T-helper 2 cell treated with Interferon-gamma antibody and Interleukin-4, amounts not matched to agents 5 μg/mL and 100 μg/mL, for 36 hours (primary cell): ENCODE data around the gene ITGB8.
"Not testable (repeated sequence)": the region's sequence is repeated elsewhere in the genome, so short reads cannot be mapped to it uniquely, and the experiment has no call there.

ENCODE experiments used
- DNase-seq: peaks from one replicate; pipeline ENCODE4 v3.0.0; 2021; ENCODE audit warnings: low spot score
- H3K27ac Mint-ChIP-seq: one replicate; pipeline ENCODE4 v1.8.0; 2021; ENCODE audit warnings: mild to moderate bottlenecking, mixed read lengths
- H3K27me3 Mint-ChIP-seq: one replicate; pipeline ENCODE4 v1.8.0; 2021; ENCODE audit warnings: low read depth, mixed read lengths
- H3K36me3 Mint-ChIP-seq: one replicate; pipeline ENCODE4 v1.8.0; 2021; ENCODE audit warnings: low read depth, mixed read lengths
- H3K4me1 Mint-ChIP-seq: one replicate; pipeline ENCODE4 v1.8.0; 2021; ENCODE audit warnings: low read depth, mixed read lengths
- H3K4me3 Mint-ChIP-seq: one replicate; pipeline ENCODE4 v1.8.0; 2022; ENCODE audit warnings: mild to moderate bottlenecking, moderate library complexity, mixed read lengths
- H3K9me3 Mint-ChIP-seq: one replicate; pipeline ENCODE4 v1.8.0; 2021; ENCODE audit warnings: mixed read lengths

ITGB8 gene

DNA sequence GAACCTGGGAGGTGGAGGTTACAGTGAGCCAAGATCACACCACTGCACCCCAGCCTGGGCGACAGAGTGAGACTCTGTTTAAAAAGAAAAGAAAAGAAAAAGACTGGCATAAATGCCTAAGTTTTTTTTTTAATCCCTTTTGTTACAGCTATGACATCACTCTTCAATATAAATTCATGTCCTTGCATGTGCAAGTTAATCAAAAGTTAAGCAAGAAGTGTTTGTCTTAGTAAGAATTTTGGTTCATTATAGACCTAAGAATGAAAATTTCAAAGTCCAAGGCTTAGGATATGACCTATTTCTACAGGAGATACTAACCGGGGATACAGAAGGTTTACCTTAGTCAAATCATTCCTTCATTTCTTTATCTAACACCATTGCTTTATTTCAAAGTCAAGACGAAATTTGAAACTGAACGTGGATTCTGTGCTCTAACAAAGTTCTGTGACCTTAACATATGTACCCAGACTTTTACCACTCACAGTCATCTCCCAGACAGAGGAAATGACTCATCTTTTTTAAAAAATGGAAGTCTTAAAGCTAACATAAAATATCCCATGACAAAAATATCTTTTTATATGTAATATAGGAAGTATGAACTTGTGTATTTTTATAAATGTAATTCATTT lies 29.3 kb upstream of the ITGB8 start:
- DNase-seq: no peak
- peaks cover 5% of the 10 kb centered on the region for H3K4me1 Mint-ChIP-seq

DNA sequence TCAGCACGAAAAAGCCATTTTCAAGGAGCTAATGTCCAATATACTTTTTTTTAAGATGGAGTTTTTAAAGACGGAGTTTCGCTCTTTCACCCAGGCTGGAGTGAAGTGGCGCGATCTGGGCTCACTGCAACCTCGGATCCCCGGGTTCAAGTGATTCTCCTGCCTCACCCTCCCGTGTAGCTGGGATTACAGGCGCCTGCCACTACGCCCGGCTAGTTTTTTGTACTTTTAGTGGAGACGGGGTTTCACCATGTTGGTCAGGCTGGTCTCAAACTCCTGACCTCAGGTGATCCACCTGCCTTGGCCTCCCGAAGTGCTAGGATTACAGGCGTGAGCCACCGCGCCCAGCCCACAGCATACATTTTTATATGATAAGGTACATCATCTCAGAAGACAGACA lies 28.4 kb upstream of the ITGB8 start:
- not testable (repeated sequence) for H3K4me1 Mint-ChIP-seq, DNase-seq, H3K4me3 Mint-ChIP-seq, H3K27ac Mint-ChIP-seq, H3K36me3 Mint-ChIP-seq, H3K9me3 Mint-ChIP-seq, H3K27me3 Mint-ChIP-seq

More for the DNA sequence above, 29.3 kb upstream of the ITGB8 start:
- H3K27ac Mint-ChIP-seq: no peak overlapping the region
- no peak overlapping the region for H3K4me3 Mint-ChIP-seq
- H3K27me3 Mint-ChIP-seq: no peaks in the 10 kb centered on the region
- no peaks in the 10 kb centered on the region for H3K9me3 Mint-ChIP-seq
- no peaks in the 10 kb centered on the region for H3K36me3 Mint-ChIP-seq

DNA sequence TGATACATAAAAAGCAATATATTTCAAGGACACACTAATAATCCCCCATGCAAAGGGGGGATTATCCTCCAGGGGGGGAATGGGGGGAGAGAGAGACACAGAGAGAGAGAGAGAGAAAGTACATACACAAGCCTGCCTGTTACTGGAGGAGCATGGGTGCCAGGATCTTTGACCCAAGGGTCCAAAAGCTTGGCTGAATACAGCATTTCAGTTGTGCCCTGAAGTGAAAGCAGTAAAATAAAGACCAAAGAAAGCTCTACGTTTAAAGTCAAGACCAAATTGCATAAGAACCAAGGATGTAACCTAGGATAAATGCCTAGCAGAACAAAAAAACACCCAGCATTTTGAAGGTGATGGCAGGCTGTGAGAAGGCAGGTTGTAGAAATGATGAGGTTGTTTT lies 27.8 kb upstream of the ITGB8 start:
- Mint-ChIP-seq H3K27ac (no peak overlapping the region), H3K9me3 (no peaks in the 10 kb centered on the region), H3K36me3 (no peaks in the 10 kb centered on the region), H3K4me3 (no peak overlapping the region), H3K4me1 (peaks cover 5% of the 10 kb centered on the region), H3K27me3 (peaks cover under 1% of the 10 kb centered on the region)
- DNase-seq: no peak

DNA sequence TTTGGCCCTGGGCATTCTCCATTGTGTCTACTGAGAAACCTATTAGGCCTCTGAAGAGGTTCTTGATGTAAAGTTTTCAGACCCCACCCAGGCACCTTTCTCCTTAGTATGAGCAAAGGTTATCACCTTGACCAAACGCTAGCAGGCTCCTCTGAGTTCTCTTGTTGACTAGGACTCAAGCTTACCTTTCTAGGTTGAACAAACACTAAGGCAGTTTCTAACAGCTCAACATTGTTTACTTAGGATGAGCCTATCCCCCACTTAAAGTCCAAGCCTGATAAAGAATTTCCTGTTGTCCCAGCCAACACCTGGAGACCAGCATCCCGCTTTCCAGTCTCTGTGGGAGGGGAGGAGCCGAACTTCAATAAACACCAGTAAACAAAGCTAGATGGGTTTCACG lies 26.3 kb upstream of the ITGB8 start:
- no peak for DNase-seq
- Mint-ChIP-seq H3K27ac (no peak overlapping the region), H3K36me3 (no peaks in the 10 kb centered on the region), H3K27me3 (peaks cover 8% of the 10 kb centered on the region), H3K4me1 (peaks cover 5% of the 10 kb centered on the region), H3K9me3 (no peaks in the 10 kb centered on the region), H3K4me3 (no peak overlapping the region)

DNA sequence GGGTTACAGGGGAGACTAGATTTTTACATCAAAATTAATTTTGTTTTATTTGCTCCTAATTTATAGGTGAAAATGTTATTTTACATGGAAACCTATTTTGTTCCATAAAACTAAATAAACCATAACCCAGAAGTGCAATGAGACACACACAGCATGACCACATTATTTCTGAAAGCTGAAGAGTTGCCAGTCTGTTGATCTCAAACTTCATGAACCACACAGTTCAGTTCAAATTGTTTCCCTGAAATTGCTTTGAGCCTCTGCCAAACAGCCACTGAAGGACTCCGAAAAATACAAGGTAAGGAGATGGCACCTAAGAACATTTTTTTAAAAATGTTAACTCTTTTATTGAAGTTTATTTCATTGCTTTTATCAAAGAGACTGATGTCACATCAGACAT lies 25.0 kb upstream of the ITGB8 start:
- DNase-seq: no peak
- H3K9me3 Mint-ChIP-seq: no peaks in the 10 kb centered on the region
- H3K4me3 Mint-ChIP-seq: no peak overlapping the region
- no peaks in the 10 kb centered on the region for H3K36me3 Mint-ChIP-seq
- peaks cover 8% of the 10 kb centered on the region for H3K27me3 Mint-ChIP-seq
- H3K4me1 Mint-ChIP-seq: peaks cover 2% of the 10 kb centered on the region
- H3K27ac Mint-ChIP-seq: no peak overlapping the region

DNA sequence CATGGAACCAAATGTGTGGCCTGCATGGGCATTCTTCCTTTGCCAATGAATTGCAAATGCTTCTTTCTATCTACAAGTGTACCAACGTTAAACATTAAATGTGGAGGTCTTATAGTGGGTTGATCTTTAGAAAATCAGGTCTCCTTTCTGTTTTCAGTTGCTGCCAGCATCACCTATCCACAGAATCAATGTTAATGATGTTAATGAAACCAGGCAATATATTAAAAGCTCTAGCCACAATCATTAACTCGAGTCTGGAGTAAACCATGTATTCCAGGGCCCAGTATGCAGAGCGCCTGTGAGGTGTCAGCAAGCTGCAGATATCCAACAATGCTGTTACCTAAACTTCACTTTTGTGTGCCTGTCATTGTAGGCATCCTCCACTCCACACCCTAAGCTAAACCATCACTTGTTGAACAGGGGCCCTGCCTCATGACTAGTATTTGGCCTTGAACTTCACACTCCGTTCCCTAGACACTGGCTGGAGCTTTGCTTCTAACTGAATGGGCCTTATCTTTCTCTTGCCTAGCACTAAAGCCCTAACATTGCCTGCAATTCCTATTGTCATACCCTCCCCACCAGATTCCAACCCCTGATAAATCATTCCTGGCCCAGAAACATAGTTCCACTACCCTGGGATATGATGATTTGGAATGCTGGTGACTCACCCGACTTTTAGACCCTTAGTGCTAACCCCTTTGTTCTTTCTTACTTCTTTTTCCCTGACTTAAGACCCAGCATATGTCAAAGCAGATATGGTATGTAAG lies 24.3 kb upstream of the ITGB8 start:
- H3K27me3 Mint-ChIP-seq: peaks cover 8% of the 10 kb centered on the region
- DNase-seq: no peak
- no peaks in the 10 kb centered on the region for H3K9me3 Mint-ChIP-seq
- H3K4me3 Mint-ChIP-seq: no peak overlapping the region
- H3K36me3 Mint-ChIP-seq: no peaks in the 10 kb centered on the region
- peaks cover 2% of the 10 kb centered on the region for H3K4me1 Mint-ChIP-seq
- H3K27ac Mint-ChIP-seq: no peak overlapping the region

DNA sequence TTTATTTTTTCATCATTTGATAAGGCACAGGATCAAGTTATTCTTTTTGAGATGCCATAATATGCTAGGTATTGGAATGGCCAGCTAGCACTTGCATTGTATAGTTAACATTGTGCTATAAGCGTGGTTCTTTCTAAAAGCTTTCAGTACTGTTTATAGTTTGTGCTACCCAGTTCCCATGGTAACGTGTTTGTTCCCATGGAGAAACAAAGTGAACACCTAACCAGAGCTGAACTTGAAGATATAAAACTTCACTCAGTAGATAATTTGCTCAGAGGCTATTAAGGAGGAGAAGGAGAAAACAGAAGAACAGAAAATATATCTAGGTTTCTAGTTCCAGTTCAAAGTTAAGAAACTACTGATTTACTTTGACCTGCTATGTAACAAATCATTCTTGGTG lies 23.6 kb upstream of the ITGB8 start:
- H3K27ac Mint-ChIP-seq: no peak overlapping the region

DNA sequence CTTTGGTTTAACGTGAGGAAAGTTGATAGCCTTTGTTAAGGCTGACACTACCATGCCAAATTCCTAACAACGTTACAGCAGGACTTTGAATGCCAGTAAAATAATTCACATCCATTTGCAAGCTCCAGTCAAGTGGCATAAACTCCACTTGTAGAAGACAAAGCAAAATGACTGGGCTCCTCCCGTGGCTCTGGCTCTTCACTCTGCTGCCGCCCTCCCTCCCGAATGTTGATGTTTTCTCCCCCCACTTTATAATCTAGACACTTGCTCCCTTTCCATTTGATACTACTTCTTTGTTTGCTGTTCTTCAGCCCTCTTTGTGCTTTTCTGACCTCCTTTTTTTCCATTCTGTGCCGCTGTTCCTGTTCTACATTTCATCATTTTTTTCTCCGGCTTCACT lies 22.8 kb upstream of the ITGB8 start:
- Mint-ChIP-seq H3K4me1 (no peaks in the 10 kb centered on the region), H3K9me3 (no peaks in the 10 kb centered on the region), H3K36me3 (no peaks in the 10 kb centered on the region), H3K27me3 (peaks cover 10% of the 10 kb centered on the region), H3K4me3 (no peak overlapping the region), H3K27ac (no peak overlapping the region)
- DNase-seq: no peak

More for the DNA sequence above, 23.6 kb upstream of the ITGB8 start:
- Mint-ChIP-seq H3K4me3 (no peak overlapping the region), H3K4me1 (no peaks in the 10 kb centered on the region), H3K36me3 (no peaks in the 10 kb centered on the region), H3K27me3 (peaks cover 8% of the 10 kb centered on the region), H3K9me3 (no peaks in the 10 kb centered on the region)
- DNase-seq: no peak

DNA sequence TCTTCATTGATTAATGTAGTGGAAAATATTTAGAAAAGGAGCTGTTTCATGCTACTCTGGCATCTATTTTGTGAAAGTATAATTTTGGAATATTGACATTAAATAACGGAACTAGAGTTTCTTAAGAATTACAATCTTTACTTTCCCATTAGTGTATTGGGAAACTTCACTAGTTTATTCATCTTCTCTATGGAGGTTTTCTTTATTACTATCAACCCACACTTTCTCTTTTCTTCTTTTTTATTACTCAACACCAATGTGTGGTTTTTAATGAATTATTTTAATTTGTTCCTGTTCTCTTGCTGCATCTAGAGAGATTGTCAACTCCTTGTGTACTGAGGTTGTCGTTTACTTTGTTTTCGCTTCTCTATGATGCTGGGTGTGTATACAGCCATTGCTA lies 20.4 kb upstream of the ITGB8 start:
- Mint-ChIP-seq H3K4me3 (no peak overlapping the region), H3K27me3 (peaks cover 10% of the 10 kb centered on the region), H3K4me1 (no peaks in the 10 kb centered on the region), H3K27ac (no peak overlapping the region), H3K9me3 (no peaks in the 10 kb centered on the region), H3K36me3 (no peaks in the 10 kb centered on the region)
- DNase-seq: no peak

DNA sequence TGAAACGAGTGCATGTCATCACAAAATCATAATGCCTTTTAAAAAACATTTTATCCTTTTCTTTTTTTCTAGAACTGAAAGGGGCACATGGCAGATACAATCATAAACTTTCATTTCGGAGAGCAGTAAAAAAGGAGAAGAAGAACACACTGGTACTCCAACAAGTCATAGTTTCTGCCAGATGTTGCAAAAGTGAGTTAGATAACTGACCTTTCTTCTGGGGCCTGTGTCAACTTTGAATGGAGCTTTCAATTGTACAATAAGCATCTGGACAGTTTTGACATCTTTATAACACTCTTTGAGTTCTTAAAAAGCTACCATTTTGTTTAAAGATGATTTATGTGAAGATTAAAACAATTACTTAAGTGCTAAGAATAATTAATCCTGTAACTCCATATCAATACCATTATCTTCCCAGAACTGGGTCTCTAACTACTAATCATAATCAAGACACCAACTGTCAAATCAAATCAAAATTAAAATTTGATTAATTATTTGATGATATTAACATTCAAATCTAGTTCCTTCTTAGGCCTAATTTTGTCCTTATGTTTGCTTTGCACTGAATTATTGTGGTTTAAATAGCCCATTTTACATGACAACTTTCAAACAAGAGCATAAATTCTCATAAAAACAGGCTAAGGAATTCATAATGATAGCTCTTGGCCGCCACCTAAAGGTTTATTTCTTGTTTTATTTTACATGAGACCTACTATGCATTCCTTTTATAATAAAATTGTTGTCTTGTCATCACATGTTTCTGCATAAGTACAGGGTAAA lies 19.5 kb upstream of the ITGB8 start:
- H3K4me1 Mint-ChIP-seq: no peaks in the 10 kb centered on the region
- H3K27me3 Mint-ChIP-seq: peaks cover 10% of the 10 kb centered on the region
- no peaks in the 10 kb centered on the region for H3K36me3 Mint-ChIP-seq
- H3K27ac Mint-ChIP-seq: no peak overlapping the region
- no peak for DNase-seq
- H3K4me3 Mint-ChIP-seq: no peak overlapping the region
- no peaks in the 10 kb centered on the region for H3K9me3 Mint-ChIP-seq

DNA sequence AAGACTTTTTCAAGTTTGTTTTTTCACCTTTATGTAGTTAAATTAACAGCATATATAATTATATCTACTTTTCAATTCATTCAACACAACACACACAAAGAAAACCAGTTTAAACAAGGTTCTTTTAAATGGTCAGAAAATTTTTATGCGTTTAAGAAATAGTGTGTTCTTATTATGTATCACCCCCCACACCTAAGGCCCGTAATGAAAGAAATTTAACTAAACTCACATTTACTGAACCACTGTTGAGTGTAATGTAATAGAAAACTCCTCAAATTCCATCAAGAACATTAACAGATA lies 19.0 kb upstream of the ITGB8 start:
- Mint-ChIP-seq H3K36me3 (no peaks in the 10 kb centered on the region), H3K27me3 (peaks cover 10% of the 10 kb centered on the region), H3K9me3 (no peaks in the 10 kb centered on the region), H3K4me3 (no peak overlapping the region), H3K4me1 (no peaks in the 10 kb centered on the region), H3K27ac (no peak overlapping the region)
- no peak for DNase-seq

DNA sequence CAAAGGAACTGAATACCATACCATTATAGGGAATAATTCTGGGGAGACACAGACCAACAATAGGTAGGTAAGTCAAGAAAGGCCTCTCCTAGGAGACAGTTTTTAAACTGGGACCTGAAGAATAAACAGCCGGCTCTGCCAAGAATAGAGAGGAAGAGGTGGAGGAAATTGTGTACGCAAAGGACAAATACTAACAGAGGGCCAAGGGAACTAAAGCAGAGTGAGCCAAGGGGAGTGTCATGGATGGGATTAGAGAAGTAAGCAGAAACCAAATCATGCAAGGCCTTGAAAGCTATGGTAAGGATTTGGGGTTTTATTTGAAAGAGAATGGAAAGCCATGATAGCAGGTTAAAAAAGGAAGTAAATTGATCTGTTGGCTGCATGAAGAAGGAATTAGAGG lies 18.1 kb upstream of the ITGB8 start:
- H3K4me1 Mint-ChIP-seq: no peaks in the 10 kb centered on the region
- no peak overlapping the region for H3K27ac Mint-ChIP-seq
- no peaks in the 10 kb centered on the region for H3K36me3 Mint-ChIP-seq
- no peak overlapping the region for H3K4me3 Mint-ChIP-seq
- peaks cover 10% of the 10 kb centered on the region for H3K27me3 Mint-ChIP-seq
- no peaks in the 10 kb centered on the region for H3K9me3 Mint-ChIP-seq
- DNase-seq: no peak

DNA sequence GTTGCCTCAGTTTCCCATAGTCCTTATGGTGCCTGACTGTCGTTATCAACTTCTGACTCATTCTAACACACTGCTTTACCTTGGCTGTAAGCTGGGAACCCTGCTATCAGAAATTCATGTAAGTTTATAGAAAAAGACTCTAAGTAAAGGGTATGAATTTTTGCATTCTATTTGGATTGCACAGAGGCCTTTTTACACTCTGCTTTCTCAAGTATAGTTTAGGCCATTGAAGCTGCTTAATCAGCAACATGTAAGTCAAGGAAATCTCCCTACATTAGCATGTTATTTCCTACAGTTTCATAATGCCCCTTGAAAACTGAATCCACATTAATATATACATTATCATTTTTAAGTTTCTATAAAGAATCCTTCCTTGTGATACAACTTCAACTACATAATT lies 17.1 kb upstream of the ITGB8 start:
- DNase-seq: no peak
- Mint-ChIP-seq H3K9me3 (no peaks in the 10 kb centered on the region), H3K4me1 (peaks cover under 1% of the 10 kb centered on the region), H3K27me3 (peaks cover 5% of the 10 kb centered on the region), H3K36me3 (no peaks in the 10 kb centered on the region), H3K27ac (no peak overlapping the region), H3K4me3 (no peak overlapping the region)

DNA sequence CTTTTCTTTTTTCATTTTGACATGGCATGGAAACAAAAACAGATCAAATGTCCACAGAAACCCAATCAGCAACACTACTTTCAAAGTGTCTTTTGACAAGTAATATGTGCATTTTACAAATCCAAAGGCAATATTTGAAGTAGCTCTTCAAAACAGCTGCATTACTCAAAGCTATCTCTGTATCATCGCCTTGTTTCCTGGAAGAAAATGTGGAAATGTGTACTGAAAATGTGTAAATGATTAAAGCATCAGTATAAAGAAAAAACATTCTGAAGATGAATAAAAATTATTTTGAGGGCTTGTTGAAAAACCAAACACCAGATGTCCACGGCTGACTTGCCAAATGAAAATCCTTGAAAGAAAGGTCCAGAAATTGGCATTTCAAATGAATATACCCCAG lies 16.5 kb upstream of the ITGB8 start:
- H3K9me3 Mint-ChIP-seq: no peaks in the 10 kb centered on the region
- H3K27ac Mint-ChIP-seq: no peak overlapping the region
- peaks cover 5% of the 10 kb centered on the region for H3K4me1 Mint-ChIP-seq

More for the DNA sequence above, 16.5 kb upstream of the ITGB8 start:
- no peak overlapping the region for H3K4me3 Mint-ChIP-seq
- no peak for DNase-seq
- H3K36me3 Mint-ChIP-seq: no peaks in the 10 kb centered on the region
- peaks cover 2% of the 10 kb centered on the region for H3K27me3 Mint-ChIP-seq
